ENCODE data around the gene BLID. TPM values are rescaled to one million over a fixed set of nuclear protein-coding genes. Genes with fewer than 3 reads are reported as not detected.

Gene BLID
- total and polyA plus RNA-seq, 2 experiments from 2014 or later, result not detected

- Histone ChIP-seq H3K4me2 (no peak overlapping the region), H3K9me2 (ENCODE audit: insufficient read depth) (no peaks in the 10 kb centered on the region), H3K27ac (ENCODE audit: low read depth) (no peak overlapping the region), H3K36me3 (ENCODE audit: insufficient read depth) (no peaks in the 10 kb centered on the region), H3K27me3 (ENCODE audit: insufficient read depth) (no peaks in the 10 kb centered on the region), H3K4me3 (no peak overlapping the region), H3K79me2 (replicated peaks; ENCODE audit: insufficient read depth) (no peaks in the 10 kb centered on the region), H3F3A (replicated peaks; ENCODE audit: low read depth) (no peaks in the 10 kb centered on the region), H4K20me1 (replicated peaks; ENCODE audit: insufficient read depth) (no peaks in the 10 kb centered on the region), H3K4me1 (ENCODE audit: insufficient read depth) (peaks cover 6% of the 10 kb centered on the region), H2AFZ (no peak overlapping the region)
- ATAC-seq, result no peak
- H3K27me3 Mint-ChIP-seq (ENCODE audit: insufficient read depth, low read depth, poor library complexity), result no peaks in the 10 kb centered on the region
- peaks cover 8% of the 10 kb centered on the region for H3K4me1 Mint-ChIP-seq
- no peaks in the 10 kb centered on the region for H3K9me3 Mint-ChIP-seq
- H3K27ac Mint-ChIP-seq, result no peak overlapping the region
- H3K36me3 Mint-ChIP-seq (ENCODE audit: low read depth), result no peaks in the 10 kb centered on the region
- TF ChIP-seq POLR2AphosphoS5 (IDR thresholded peaks at IDR 0.05; ENCODE audit: low read depth) (no peak), ZNF114 (CRISPR knock-in tag; IDR thresholded peaks at IDR 0.05) (no peak), CREB1 (CRISPR knock-in tag; IDR thresholded peaks at IDR 0.05; ENCODE audit: low read depth) (no peak), EZH2 (IDR thresholded peaks at IDR 0.05; ENCODE audit: low read depth, unreplicated experiment) (no peak), JUNB (IDR thresholded peaks at IDR 0.05; ENCODE audit: unreplicated experiment) (no peak), EZH2phosphoT487 (IDR thresholded peaks at IDR 0.05; ENCODE audit: unreplicated experiment) (no peak), CTCF (conservative IDR thresholded peaks at IDR 0.05; ENCODE audit: low read depth in 2 of 2) (no peak)
- H3K4me3 Mint-ChIP-seq, result no peak overlapping the region
- DNase-seq (ENCODE audit: low spot score), result no peak
Measured at GRCh38 chr11:122107045-122107444, 9.0 kb downstream of the BLID start.

- no peaks in the 10 kb centered on the region for H3F3A ChIP-seq (replicated peaks; ENCODE audit: low read depth)
- peaks cover 12% of the 10 kb centered on the region for H3K27me3 ChIP-seq (ENCODE audit: insufficient read depth)
- H3K4me3 Mint-ChIP-seq, result no peak overlapping the region
- no peaks in the 10 kb centered on the region for H3K9me3 Mint-ChIP-seq
- peak overlapping the region; percentile 49 for H2AFZ ChIP-seq
- peaks cover 7% of the 10 kb centered on the region for H3K27me3 Mint-ChIP-seq (ENCODE audit: insufficient read depth, low read depth, poor library complexity)
- no peaks in the 10 kb centered on the region for H3K79me2 ChIP-seq (replicated peaks; ENCODE audit: insufficient read depth)
- peaks cover 15% of the 10 kb centered on the region for H3K4me1 ChIP-seq (ENCODE audit: insufficient read depth)
- no peaks in the 10 kb centered on the region for H3K36me3 Mint-ChIP-seq (ENCODE audit: low read depth)
- H3K27ac ChIP-seq (ENCODE audit: low read depth), result no peak overlapping the region
- peaks cover 17% of the 10 kb centered on the region for H3K4me1 Mint-ChIP-seq
- ATAC-seq (no peak), DNase-seq (ENCODE audit: low spot score) (no peak)
- no peak overlapping the region for H3K4me3 ChIP-seq
- no peak overlapping the region for H3K27ac Mint-ChIP-seq
- no peaks in the 10 kb centered on the region for H3K36me3 ChIP-seq (ENCODE audit: insufficient read depth)
- no peaks in the 10 kb centered on the region for H3K9me2 ChIP-seq (ENCODE audit: insufficient read depth)
- H4K20me1 ChIP-seq (replicated peaks; ENCODE audit: insufficient read depth), result no peaks in the 10 kb centered on the region
- H3K4me2 ChIP-seq, result no peak overlapping the region
- TF ChIP-seq ZNF462 (CRISPR knock-in tag; IDR thresholded peaks at IDR 0.05) (no peak), EZH2 (IDR thresholded peaks at IDR 0.05; ENCODE audit: low read depth, unreplicated experiment) (no peak), POLR2AphosphoS5 (IDR thresholded peaks at IDR 0.05; ENCODE audit: low read depth) (no peak), STAT1 (IDR thresholded peaks at IDR 0.05; ENCODE audit: unreplicated experiment) (no peak), ETS1 (IDR thresholded peaks at IDR 0.05) (no peak), CREB1 (CRISPR knock-in tag; IDR thresholded peaks at IDR 0.05; ENCODE audit: low read depth) (no peak), NANOG (IDR thresholded peaks at IDR 0.05; ENCODE audit: borderline replicate concordance) (no peak)
Measured at GRCh38 chr11:122105044-122105758, 10.8 kb downstream of the BLID start.

Measured in GM23338 (cell line).